Neutrophil (primary cell): ENCODE data around the gene CAB39.

Experiments
- H3K27ac ChIP-seq: fragments of 200-600 bp; sonication (generic); 2 replicates; pipeline ENCODE4 v1.5.1; 2016; ENCODE audit warnings: mild to moderate bottlenecking, moderate library complexity
- H3K27me3 ChIP-seq: fragments of 200-600 bp; sonication (generic); 2 replicates; pipeline ENCODE4 v1.6.0; 2016; ENCODE audit warnings: mild to moderate bottlenecking
- H3K36me3 ChIP-seq: fragments of 200-600 bp; sonication (generic); 2 replicates; pipeline ENCODE4 v1.5.1; 2017
- H3K4me1 ChIP-seq, 2 experiments: fragments of 200-600 bp in 1 of 2; sonication (generic) in 1 of 2; 1 replicate in 1 of 2; 2 replicates in 1 of 2; pipeline versions ENCODE4 v1.5.1 to v1.6.1; 2013 to 2016; ENCODE audit warnings: low read depth in 1 of 2, low read length in 1 of 2, mild to moderate bottlenecking in 1 of 2, moderate library complexity in 1 of 2; ENCODE audit not compliant: control insufficient read depth in 1 of 2, insufficient read depth in 1 of 2
- H3K4me3 ChIP-seq, 2 experiments: fragments of 200-600 bp in 1 of 2; sonication (generic) in 1 of 2; 1 replicate in 1 of 2; 2 replicates in 1 of 2; pipeline ENCODE4 v1.5.1; 2013 to 2016; ENCODE audit warnings: low read depth in 1 of 2, low read length in 1 of 2, mild to moderate bottlenecking in 1 of 2, moderate library complexity in 1 of 2
- H3K9me3 ChIP-seq: fragments of 200-600 bp; sonication (generic); 2 replicates; pipeline ENCODE4 v1.5.1; 2016
- CTCF ChIP-seq: fragments of 200-600 bp; sonication (generic); IDR thresholded peaks from 2 replicates; pipeline ENCODE4 v1.5.1; 2016; ENCODE audit warnings: antibody characterized with exemption

CAB39 gene

DNA sequence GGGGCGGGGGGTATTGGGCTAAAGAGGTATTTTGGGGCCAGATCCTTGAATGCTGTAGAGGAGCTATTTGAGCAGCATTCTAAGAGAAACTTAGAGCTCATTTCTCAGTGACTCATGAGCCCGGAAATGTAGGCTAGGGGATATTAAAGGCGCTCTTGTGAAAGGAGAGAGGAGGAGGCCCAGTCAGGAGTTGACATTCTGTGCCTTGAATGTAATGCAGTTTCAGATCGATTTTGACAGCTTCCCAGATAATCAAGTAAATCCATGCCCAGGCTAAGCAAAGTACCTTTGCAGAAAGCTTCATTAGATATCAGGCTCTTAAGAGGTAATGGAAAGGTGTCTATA lies 1.5 kb downstream of the CAB39 start:
- H3K36me3 ChIP-seq = no peaks in the 10 kb centered on the region
- no peak for TF ChIP-seq CTCF
- no peaks in the 10 kb centered on the region for H3K27me3 ChIP-seq
- H3K27ac ChIP-seq = peak overlapping the region; percentile 92
- H3K4me1 ChIP-seq = peaks cover 84 to 87% of the 10 kb centered on the region in 2 experiments
- peak overlapping the region; percentile 95 to 96 for H3K4me3 ChIP-seq
- H3K9me3 ChIP-seq = no peaks in the 10 kb centered on the region

DNA sequence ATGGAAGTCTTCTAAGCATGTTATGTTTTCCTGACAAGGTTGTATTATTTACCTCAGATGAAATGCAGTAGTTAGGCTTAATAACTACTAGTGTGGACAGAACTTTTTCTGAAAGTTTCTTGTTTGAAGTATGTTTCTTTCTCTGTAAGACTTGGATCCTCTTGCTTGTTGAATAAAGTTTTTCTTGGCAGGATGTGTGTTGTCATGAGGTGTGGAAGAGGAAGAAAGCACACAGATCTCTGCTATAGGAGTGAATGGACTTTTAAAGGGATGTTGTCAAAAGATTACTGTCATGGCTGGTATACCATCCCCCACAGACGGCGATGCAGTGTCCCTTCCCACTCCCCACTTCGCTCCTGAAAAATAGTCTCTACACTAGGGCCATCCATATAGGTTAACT lies 2.6 kb downstream of the CAB39 start:
- peak overlapping the region; percentile 95 to 96 for H3K4me3 ChIP-seq

GRCh38 chr2:230716588-230716987 lies 3.9 kb downstream of the CAB39 start:
- no peaks in the 10 kb centered on the region for H3K9me3 ChIP-seq
- H3K4me1 ChIP-seq = peaks cover 84 to 87% of the 10 kb centered on the region in 2 experiments
- no peaks in the 10 kb centered on the region for H3K36me3 ChIP-seq
- TF ChIP-seq CTCF = no peak
- no peaks in the 10 kb centered on the region for H3K27me3 ChIP-seq
- H3K27ac ChIP-seq = peak overlapping the region; percentile 92
- peak overlapping the region; percentile 6 to 95 for H3K4me3 ChIP-seq

More for the DNA sequence above, 2.6 kb downstream of the CAB39 start:
- Histone ChIP-seq H3K36me3 (no peaks in the 10 kb centered on the region), H3K9me3 (no peaks in the 10 kb centered on the region), H3K27me3 (no peaks in the 10 kb centered on the region), H3K27ac (peak overlapping the region; percentile 92), H3K4me1 (peaks cover 84 to 87% of the 10 kb centered on the region in 2 experiments)
- TF ChIP-seq CTCF = no peak

- Histone ChIP-seq H3K9me3 (no peaks in the 10 kb centered on the region), H3K27ac (peak overlapping the region; percentile 49), H3K4me3 (peak overlapping the region; percentile 24 to 38), H3K27me3 (no peaks in the 10 kb centered on the region), H3K4me1 (peaks cover 84 to 88% of the 10 kb centered on the region in 2 experiments), H3K36me3 (no peaks in the 10 kb centered on the region)
- TF ChIP-seq CTCF = no peak
These were observed 5.0 kb downstream of the CAB39 start for GRCh38 chr2:230717600-230717999.

GRCh38 chr2:230719340-230719739 lies 6.7 kb downstream of the CAB39 start:
- H3K27me3 ChIP-seq = no peaks in the 10 kb centered on the region
- no peak for TF ChIP-seq CTCF
- peak overlapping the region; percentile 79 for H3K27ac ChIP-seq
- peaks cover 11% of the 10 kb centered on the region for H3K36me3 ChIP-seq
- H3K9me3 ChIP-seq = no peaks in the 10 kb centered on the region
- H3K4me1 ChIP-seq = peaks cover 99 to 100% of the 10 kb centered on the region in 2 experiments
- H3K4me3 ChIP-seq = no peak overlapping the region

DNA sequence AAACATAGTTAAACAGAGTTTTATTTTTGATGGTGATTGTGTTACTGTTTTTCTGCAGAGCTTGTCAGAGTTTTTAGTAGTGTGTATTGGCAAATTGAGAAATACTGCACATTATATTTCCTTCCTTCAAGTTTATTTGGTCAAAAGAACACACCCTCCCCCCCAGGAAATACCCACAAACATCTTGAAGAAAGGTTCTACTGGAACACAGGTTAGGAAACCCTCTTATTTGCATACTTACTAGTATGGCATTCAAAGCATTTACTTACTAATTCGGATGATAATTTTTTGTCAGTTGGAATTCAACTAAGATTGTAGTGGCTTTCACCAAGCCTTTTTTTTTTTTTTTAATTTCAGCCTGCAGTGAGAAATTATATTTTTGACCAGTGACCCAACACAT lies 9.1 kb downstream of the CAB39 start:
- Histone ChIP-seq H3K27ac (peak overlapping the region; percentile 79), H3K4me3 (peak overlapping the region; percentile 31 to 37), H3K36me3 (peaks cover 20% of the 10 kb centered on the region), H3K4me1 (peaks cover 85% of the 10 kb centered on the region in 2 experiments), H3K27me3 (no peaks in the 10 kb centered on the region), H3K9me3 (no peaks in the 10 kb centered on the region)
- TF ChIP-seq CTCF = no peak
